NCI-H748 (cell line): ENCODE measurements around the gene UGT1A8.
"Not testable (repeated sequence)": the region's sequence is repeated elsewhere in the genome, so short reads cannot be mapped to it uniquely, and the experiment has no call there.

ENCODE experiments used
- DNase-seq: peaks from one replicate; lab custom pipeline; 2025; ENCODE audit not compliant: unreplicated experiment; lab: John Stamatoyannopoulos, UW

UGT1A8 gene

GRCh38 chr2:233681521-233682099 lies 64.2 kb downstream of the UGT1A8 start, which contains the start of gene UGT1A7:
Gene UGT1A7, plus strand, starts transcription at chr2:233681901. Its CDS starts 37 bp downstream, at chr2:233681938.
- no peak for DNase-seq

- DNase-seq: no peak
Measured at GRCh38 chr2:233684640-233685039, 67.2 kb downstream of the UGT1A8 start.

GRCh38 chr2:233686928-233687327 lies 69.5 kb downstream of the UGT1A8 start:
- DNase-seq: no peak

GRCh38 chr2:233688341-233688740 lies 70.9 kb downstream of the UGT1A8 start:
- DNase-seq: no peak

- DNase-seq: no peak
Measured at GRCh38 chr2:233689031-233689430, 71.6 kb downstream of the UGT1A8 start.

GRCh38 chr2:233689501-233689900 lies 72.1 kb downstream of the UGT1A8 start:
- no peak for DNase-seq

GRCh38 chr2:233690444-233690843 lies 73.0 kb downstream of the UGT1A8 start:
- DNase-seq: no peak

GRCh38 chr2:233691443-233692433 lies 74.3 kb downstream of the UGT1A8 start:
- DNase-seq: no peak

- DNase-seq: no peak
Measured at GRCh38 chr2:233692648-233693047, 75.2 kb downstream of the UGT1A8 start, which contains the start of gene UGT1A6. Gene UGT1A6, plus strand, starts transcription at chr2:233692890. Its CDS starts 115 bp downstream, at chr2:233693005.

GRCh38 chr2:233693963-233694362 lies 76.5 kb downstream of the UGT1A8 start:
- DNase-seq: no peak

GRCh38 chr2:233698740-233699139 lies 81.3 kb downstream of the UGT1A8 start:
- DNase-seq: no peak

GRCh38 chr2:233699424-233700027 lies 82.1 kb downstream of the UGT1A8 start:
- DNase-seq: no peak

- DNase-seq: no peak
Measured at GRCh38 chr2:233700028-233700635, 82.7 kb downstream of the UGT1A8 start.

GRCh38 chr2:233700842-233701241 lies 83.4 kb downstream of the UGT1A8 start:
- not testable (repeated sequence) for DNase-seq

GRCh38 chr2:233702238-233702637 lies 84.8 kb downstream of the UGT1A8 start:
- no peak for DNase-seq

GRCh38 chr2:233705911-233706506 lies 88.6 kb downstream of the UGT1A8 start:
- DNase-seq: no peak

GRCh38 chr2:233706720-233707119 lies 89.3 kb downstream of the UGT1A8 start:
- no peak for DNase-seq

- DNase-seq: no peak
Measured at GRCh38 chr2:233707940-233708644, 90.7 kb downstream of the UGT1A8 start.

GRCh38 chr2:233708942-233709341 lies 91.5 kb downstream of the UGT1A8 start:
- no peak for DNase-seq
